PC-9 (cell line): Measurements from ENCODE around the gene EPGN. TPM values are rescaled to one million over a fixed set of nuclear protein-coding genes. Genes with fewer than 3 reads are reported as not detected.

ENCODE experiments used
- BruUV-seq: library from RNA; stranded (reverse); fragments of 400-500 nt; replicated peaks from 2 replicates; lab custom pipeline; 2021; lab: Mats Ljungman, UMichigan
- CTCF ChIA-PET: fragments of 300-600 bp; sonication (Branson Sonifier 250); formaldehyde crosslinking; loops from one replicate; lab custom pipeline; 2022; ENCODE audit warnings: antibody characterized with exemption; lab: Charles Lee
- POLR2A ChIA-PET: fragments of 300-600 bp; sonication (Branson Sonifier 250); formaldehyde crosslinking; loops from one replicate; lab custom pipeline; 2022; ENCODE audit warnings: antibody characterized with exemption; ENCODE audit not compliant: unreplicated experiment; lab: Charles Lee
- DNase-seq, 2 experiments: peaks; one replicate each; pipeline versions ENCODE4 v3.0.0 to v3.0.0-alpha.2; 2015 to 2022; ENCODE audit warnings: mixed read lengths in 1 of 2
- H2AFZ ChIP-seq: fragments of 200-600 bp; sonication (generic); 2 replicates; pipeline ENCODE4 v1.8.1; 2017; ENCODE audit warnings: antibody characterized with exemption
- H3F3A ChIP-seq: fragments of 200-600 bp; sonication (generic); 2 replicates; pipeline ENCODE4 v1.8.1; 2017; ENCODE audit warnings: antibody characterized with exemption, mild to moderate bottlenecking, low read depth; ENCODE audit not compliant: insufficient read depth
- H3K27ac ChIP-seq: fragments of 200-600 bp; sonication (generic); 2 replicates; pipeline ENCODE4 v1.6.1; 2016; ENCODE audit warnings: mixed run types
- H3K27me3 ChIP-seq: fragments of 200-600 bp; sonication (generic); 2 replicates; pipeline ENCODE4 v1.6.1; 2016; ENCODE audit warnings: low read depth, mixed run types; ENCODE audit not compliant: insufficient read depth
- H3K36me3 ChIP-seq: fragments of 200-600 bp; sonication (generic); 2 replicates; pipeline ENCODE4 v1.6.1; 2016; ENCODE audit warnings: low read depth, mixed run types
- H3K4me1 ChIP-seq: fragments of 200-600 bp; sonication (generic); replicated peaks from 2 replicates; pipeline ENCODE4 v1.6.1; 2016; ENCODE audit warnings: mixed run types; ENCODE audit not compliant: insufficient read depth
- H3K4me2 ChIP-seq: fragments of 200-600 bp; sonication (generic); 2 replicates; pipeline ENCODE4 v1.6.1; 2017; ENCODE audit warnings: mixed run types
- H3K4me3 ChIP-seq: fragments of 200-600 bp; sonication (generic); 2 replicates; pipeline ENCODE4 v1.6.1; 2016; ENCODE audit warnings: mixed run types
- H3K79me2 ChIP-seq: fragments of 200-600 bp; sonication (generic); 2 replicates; pipeline ENCODE4 v1.6.1; 2017; ENCODE audit warnings: low read depth, mixed run types
- H3K9me2 ChIP-seq: fragments of 200-600 bp; sonication (generic); 2 replicates; pipeline ENCODE4 v1.8.1; 2017; ENCODE audit warnings: mild to moderate bottlenecking; ENCODE audit not compliant: insufficient read depth
- H3K9me3 ChIP-seq: fragments of 200-600 bp; sonication (generic); 2 replicates; pipeline ENCODE4 v1.8.1; 2016; ENCODE audit warnings: low read depth; ENCODE audit not compliant: insufficient read depth
- H4K20me1 ChIP-seq: fragments of 200-600 bp; sonication (generic); 2 replicates; pipeline ENCODE4 v1.8.1; 2017; ENCODE audit not compliant: insufficient read depth
- EZH2 ChIP-seq: fragments of 200-600 bp; sonication (generic); IDR thresholded peaks from 2 replicates; pipeline ENCODE4 v1.8.0; 2017; ENCODE audit warnings: antibody characterized with exemption, low read depth
- intact Hi-C: fragments of 100-400 bp; cut with micrococcal nuclease; formaldehyde crosslinking; loops from one replicate; pipeline ENCODE4 v1.10.0; 2022; ENCODE audit not compliant: unreplicated experiment
- total RNA-seq: library from RNA; stranded (reverse); gene quantifications from 2 replicates; pipeline ENCODE4 v1.2.3, GENCODE V29; 2021
- TF ChIP-seq, protein P1 (sequence below): fragments of 200-600 bp; sonication (generic); conservative IDR thresholded peaks from 2 replicates; pipeline ENCODE4 v1.6.1; 2017; ENCODE audit warnings: mixed run types, antibody characterized with exemption, mild to moderate bottlenecking, moderate library complexity

Gene EPGN
- total RNA-seq, 1 experiment from 2014 or later: 4.5 TPM

DNA sequence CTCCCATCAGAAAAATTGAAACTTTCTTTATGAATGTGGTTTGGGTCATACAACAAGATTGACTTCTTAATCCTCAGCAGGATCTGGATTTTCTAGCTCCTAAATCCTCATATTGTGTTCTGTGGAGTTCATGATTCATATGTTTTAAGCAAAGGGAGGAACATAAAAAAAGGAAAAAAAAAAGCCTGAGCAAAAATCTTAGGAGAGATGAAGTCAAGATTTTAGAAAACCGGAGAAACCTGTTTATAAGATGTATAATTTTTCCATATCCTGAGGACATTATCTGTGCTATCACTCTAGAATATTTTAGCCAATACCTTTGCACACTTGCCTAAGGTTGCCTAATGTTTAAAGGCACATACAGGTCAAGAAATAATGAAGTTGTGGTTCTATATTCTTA is 49.7 kb downstream of the EPGN start:
- Histone ChIP-seq H3K9me2 (no peaks in the 10 kb centered on the region), H3K4me2 (peak overlapping the region; percentile 4), H4K20me1 (no peaks in the 10 kb centered on the region), H3K4me3 (no peak overlapping the region), H3K4me1 (peaks cover 20% of the 10 kb centered on the region), H3K79me2 (no peaks in the 10 kb centered on the region), H3K27ac (peak overlapping the region; percentile 51), H2AFZ (no peak overlapping the region), H3K36me3 (no peaks in the 10 kb centered on the region), H3K9me3 (peaks cover 10% of the 10 kb centered on the region; the same call in 1 of the 2 replicates), H3K27me3 (no peaks in the 10 kb centered on the region), H3F3A (peaks cover 6% of the 10 kb centered on the region; the same call in 1 of the 2 replicates)
- CTCF ChIA-PET: interaction anchor here (0.7 kb wide), 1 partner anchor 1122 kb away, joined by 4 read pairs; no protein-coding TSS in a partner anchor
- POLR2A ChIA-PET: interaction anchor here (0.5 kb wide), 1 partner anchor 192 kb away, joined by 9 read pairs; no protein-coding TSS in a partner anchor
- TF ChIP-seq, protein P1, sequence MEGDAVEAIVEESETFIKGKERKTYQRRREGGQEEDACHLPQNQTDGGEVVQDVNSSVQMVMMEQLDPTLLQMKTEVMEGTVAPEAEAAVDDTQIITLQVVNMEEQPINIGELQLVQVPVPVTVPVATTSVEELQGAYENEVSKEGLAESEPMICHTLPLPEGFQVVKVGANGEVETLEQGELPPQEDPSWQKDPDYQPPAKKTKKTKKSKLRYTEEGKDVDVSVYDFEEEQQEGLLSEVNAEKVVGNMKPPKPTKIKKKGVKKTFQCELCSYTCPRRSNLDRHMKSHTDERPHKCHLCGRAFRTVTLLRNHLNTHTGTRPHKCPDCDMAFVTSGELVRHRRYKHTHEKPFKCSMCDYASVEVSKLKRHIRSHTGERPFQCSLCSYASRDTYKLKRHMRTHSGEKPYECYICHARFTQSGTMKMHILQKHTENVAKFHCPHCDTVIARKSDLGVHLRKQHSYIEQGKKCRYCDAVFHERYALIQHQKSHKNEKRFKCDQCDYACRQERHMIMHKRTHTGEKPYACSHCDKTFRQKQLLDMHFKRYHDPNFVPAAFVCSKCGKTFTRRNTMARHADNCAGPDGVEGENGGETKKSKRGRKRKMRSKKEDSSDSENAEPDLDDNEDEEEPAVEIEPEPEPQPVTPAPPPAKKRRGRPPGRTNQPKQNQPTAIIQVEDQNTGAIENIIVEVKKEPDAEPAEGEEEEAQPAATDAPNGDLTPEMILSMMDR: no peak
- TF ChIP-seq EZH2: no peak
- no TSS peak for BruUV-seq
- intact Hi-C loops: no loop called here
- DNase-seq: peak in 1 of 2 experiments; percentile 58

DNA sequence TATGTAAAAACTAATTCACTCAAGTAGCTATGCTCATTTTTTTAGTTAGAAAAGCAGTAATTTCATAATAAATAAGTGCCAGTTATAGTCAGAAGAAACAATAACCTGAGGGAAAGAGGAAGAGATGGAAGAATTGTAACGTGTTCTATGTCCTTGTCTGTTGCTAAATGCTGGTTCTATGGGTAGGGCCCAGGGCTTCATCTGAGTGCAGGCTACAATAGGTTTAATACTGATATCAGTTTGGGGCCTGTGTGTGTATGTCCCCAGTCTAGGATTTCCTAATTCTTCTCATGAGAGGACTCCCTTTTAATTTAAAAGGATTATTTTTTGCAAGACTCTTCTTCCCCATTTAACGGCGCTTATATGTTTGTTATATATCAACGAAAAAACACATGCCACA is 53.4 kb downstream of the EPGN start:
- no TSS peak for BruUV-seq
- Histone ChIP-seq H3F3A (peaks cover 6% of the 10 kb centered on the region; the same call in 1 of the 2 replicates), H3K4me1 (peaks cover 28% of the 10 kb centered on the region), H3K27me3 (no peaks in the 10 kb centered on the region), H2AFZ (no peak overlapping the region), H3K4me3 (no peak overlapping the region), H3K27ac (no peak overlapping the region), H3K36me3 (no peaks in the 10 kb centered on the region), H4K20me1 (no peaks in the 10 kb centered on the region), H3K9me3 (peaks cover 10% of the 10 kb centered on the region; the same call in 1 of the 2 replicates), H3K4me2 (no peak overlapping the region), H3K79me2 (peaks cover 18% of the 10 kb centered on the region), H3K9me2 (no peaks in the 10 kb centered on the region)
- DNase-seq: no peak
- TF ChIP-seq, protein P1: no peak
- no peak for TF ChIP-seq EZH2
- intact Hi-C loops: no loop called here
- CTCF ChIA-PET: no interaction called here
- POLR2A ChIA-PET: no interaction called here

DNA sequence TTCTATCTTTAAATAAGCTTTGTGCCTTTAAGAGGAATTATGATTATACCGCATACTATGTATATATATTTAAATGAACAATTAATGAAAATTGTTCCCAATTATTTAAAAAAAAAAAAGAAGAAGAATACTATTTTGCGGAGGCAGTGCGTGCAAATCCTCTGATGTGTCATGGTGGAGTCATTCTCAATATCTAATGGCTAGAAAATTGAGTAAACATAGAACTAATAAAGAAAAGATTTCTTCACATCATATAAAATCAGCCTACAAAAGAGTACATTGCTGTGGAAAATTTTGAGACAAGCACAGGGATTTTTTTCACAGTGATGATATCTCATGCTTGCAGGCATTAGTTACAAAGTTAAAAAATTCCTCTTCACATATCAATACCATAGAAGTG is 54.1 kb downstream of the EPGN start:
- no TSS peak for BruUV-seq
- H3K9me3 ChIP-seq: peaks cover 3% of the 10 kb centered on the region; the same call in 1 of the 2 replicates
- no peak overlapping the region for H3K27ac ChIP-seq
- no peaks in the 10 kb centered on the region for H3K27me3 ChIP-seq
- ChIA-PET CTCF (no interaction called here), POLR2A (no interaction called here)
- intact Hi-C loops: no loop called here
- no peak overlapping the region for H2AFZ ChIP-seq
- H3K36me3 ChIP-seq: no peaks in the 10 kb centered on the region
- H3K4me1 ChIP-seq: peaks cover 32% of the 10 kb centered on the region
- no peak overlapping the region for H3K4me2 ChIP-seq
- no peak overlapping the region for H3K4me3 ChIP-seq
- TF ChIP-seq, protein P1: no peak
- no peak for TF ChIP-seq EZH2
- no peaks in the 10 kb centered on the region for H4K20me1 ChIP-seq
- H3K9me2 ChIP-seq: no peaks in the 10 kb centered on the region
- peaks cover 25% of the 10 kb centered on the region for H3K79me2 ChIP-seq
- peaks cover 6% of the 10 kb centered on the region; the same call in 1 of the 2 replicates for H3F3A ChIP-seq
- DNase-seq: no peak
